Thoracic aorta (tissue), 2 donors: ENCODE measurements around the gene CACNG3. TPM values are rescaled to one million over a fixed set of nuclear protein-coding genes. Genes with fewer than 3 reads are reported as not detected.

Experiments
- ATAC-seq: fragments of 150-250 bp; one replicate; pipeline ENCODE4 v1.8.0; 2017; ENCODE audit warnings: low read depth; ENCODE audit not compliant: insufficient number of reproducible peaks, low FRiP score
- DNase-seq: peaks from one replicate; pipeline ENCODE4 v3.0.0-alpha.2; 2020; ENCODE audit warnings: low spot score
- H3K27ac ChIP-seq, 2 donors: fragments of 200-600 bp; sonication (generic); 1 replicate in 1 of 2; 2 replicates in 1 of 2; pipeline ENCODE4 v1.5.1; 2016; ENCODE audit warnings: mild to moderate bottlenecking in 2 of 2, moderate library complexity in 2 of 2
- H3K27me3 ChIP-seq: fragments of 200-600 bp; sonication (generic); replicated peaks from 2 replicates; pipeline ENCODE4 v1.6.0; 2016; ENCODE audit warnings: mild to moderate bottlenecking; ENCODE audit not compliant: insufficient read depth
- H3K36me3 ChIP-seq: fragments of 200-600 bp; sonication (generic); one replicate; pipeline ENCODE4 v1.5.1; 2016
- H3K4me1 ChIP-seq, 2 donors: fragments of 200-600 bp; sonication (generic); 1 replicate in 1 of 2; 2 replicates in 1 of 2; pipeline versions ENCODE4 v1.5.1 to v1.6.0; 2016; ENCODE audit warnings: low read depth in 2 of 2, mild to moderate bottlenecking in 1 of 2; ENCODE audit not compliant: control insufficient read depth in 1 of 2
- H3K4me3 ChIP-seq: fragments of 200-600 bp; sonication (generic); 2 replicates; pipeline ENCODE4 v1.5.1; 2016; ENCODE audit warnings: mild to moderate bottlenecking
- H3K9me3 ChIP-seq: fragments of 200-600 bp; sonication (generic); 2 replicates; pipeline ENCODE4 v1.5.1; 2016
- total RNA-seq, 2 donors: library from RNA; depleted of rRNA; stranded (reverse); fragments of >200 nt; gene quantifications; one replicate each; pipeline versions ENCODE4 v1.1.0 to v1.2.3, GENCODE V29; 2016
- TF ChIP-seq, protein P1 (sequence below): fragments of 200-600 bp; sonication (generic); IDR thresholded peaks from one replicate; pipeline ENCODE4 v1.5.1; 2019; ENCODE audit warnings: antibody characterized with exemption

CACNG3 gene
- total RNA-seq, 2 donors from 2014 or later: not detected

DNA sequence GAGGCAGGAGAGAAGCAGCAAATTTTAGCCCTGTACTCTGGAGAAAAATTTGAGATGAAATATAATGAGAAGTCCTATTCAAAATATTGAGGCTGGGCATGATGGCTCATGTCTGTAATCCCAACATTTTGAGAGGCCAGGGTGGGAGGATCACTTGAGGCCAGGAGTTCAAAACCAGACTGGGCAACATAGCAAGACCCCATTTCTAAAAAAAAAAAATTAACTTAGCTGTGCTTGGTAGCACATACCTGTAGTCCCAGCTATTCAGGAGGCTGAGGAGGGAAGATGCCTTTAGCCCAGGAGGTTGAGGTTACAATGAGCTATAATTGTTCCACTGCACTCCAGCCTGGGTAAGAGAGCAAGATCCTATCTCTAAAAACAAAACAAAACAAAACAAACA lies 103.4 kb downstream of the CACNG3 start:
- no peak for DNase-seq
- Histone ChIP-seq H3K9me3 (no peaks in the 10 kb centered on the region), H3K27me3 (no peaks in the 10 kb centered on the region), H3K4me1 (no peaks in the 10 kb centered on the region), H3K36me3 (no peaks in the 10 kb centered on the region), H3K27ac (no peak overlapping the region), H3K4me3 (no peak overlapping the region)
- ATAC-seq: no peak
- TF ChIP-seq, protein P1, sequence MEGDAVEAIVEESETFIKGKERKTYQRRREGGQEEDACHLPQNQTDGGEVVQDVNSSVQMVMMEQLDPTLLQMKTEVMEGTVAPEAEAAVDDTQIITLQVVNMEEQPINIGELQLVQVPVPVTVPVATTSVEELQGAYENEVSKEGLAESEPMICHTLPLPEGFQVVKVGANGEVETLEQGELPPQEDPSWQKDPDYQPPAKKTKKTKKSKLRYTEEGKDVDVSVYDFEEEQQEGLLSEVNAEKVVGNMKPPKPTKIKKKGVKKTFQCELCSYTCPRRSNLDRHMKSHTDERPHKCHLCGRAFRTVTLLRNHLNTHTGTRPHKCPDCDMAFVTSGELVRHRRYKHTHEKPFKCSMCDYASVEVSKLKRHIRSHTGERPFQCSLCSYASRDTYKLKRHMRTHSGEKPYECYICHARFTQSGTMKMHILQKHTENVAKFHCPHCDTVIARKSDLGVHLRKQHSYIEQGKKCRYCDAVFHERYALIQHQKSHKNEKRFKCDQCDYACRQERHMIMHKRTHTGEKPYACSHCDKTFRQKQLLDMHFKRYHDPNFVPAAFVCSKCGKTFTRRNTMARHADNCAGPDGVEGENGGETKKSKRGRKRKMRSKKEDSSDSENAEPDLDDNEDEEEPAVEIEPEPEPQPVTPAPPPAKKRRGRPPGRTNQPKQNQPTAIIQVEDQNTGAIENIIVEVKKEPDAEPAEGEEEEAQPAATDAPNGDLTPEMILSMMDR: no peak

DNA sequence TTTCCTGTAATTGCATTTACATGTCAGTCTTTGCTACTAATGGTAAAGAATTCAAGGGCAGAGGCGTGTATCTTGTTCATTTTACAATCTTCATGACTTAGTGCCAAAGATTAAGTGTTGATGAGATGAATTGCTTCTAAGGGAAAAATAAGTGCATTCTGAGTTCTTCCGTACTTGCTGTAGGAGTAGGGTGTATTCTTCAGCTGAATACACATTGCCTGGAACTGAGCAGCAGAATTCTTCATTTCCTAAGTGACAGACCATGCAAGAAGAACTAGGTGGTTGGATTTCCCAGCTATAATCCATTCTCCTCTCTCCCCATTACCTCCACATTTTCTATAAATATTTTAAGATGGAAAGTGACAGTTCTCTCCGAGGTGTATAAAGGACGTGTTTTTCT lies 104.8 kb downstream of the CACNG3 start:
- Histone ChIP-seq H3K9me3 (no peaks in the 10 kb centered on the region), H3K4me3 (no peak overlapping the region), H3K4me1 (no peaks in the 10 kb centered on the region), H3K27ac (no peak overlapping the region), H3K27me3 (no peaks in the 10 kb centered on the region), H3K36me3 (no peaks in the 10 kb centered on the region)
- DNase-seq: no peak
- TF ChIP-seq, protein P1: no peak
- no peak for ATAC-seq

DNA sequence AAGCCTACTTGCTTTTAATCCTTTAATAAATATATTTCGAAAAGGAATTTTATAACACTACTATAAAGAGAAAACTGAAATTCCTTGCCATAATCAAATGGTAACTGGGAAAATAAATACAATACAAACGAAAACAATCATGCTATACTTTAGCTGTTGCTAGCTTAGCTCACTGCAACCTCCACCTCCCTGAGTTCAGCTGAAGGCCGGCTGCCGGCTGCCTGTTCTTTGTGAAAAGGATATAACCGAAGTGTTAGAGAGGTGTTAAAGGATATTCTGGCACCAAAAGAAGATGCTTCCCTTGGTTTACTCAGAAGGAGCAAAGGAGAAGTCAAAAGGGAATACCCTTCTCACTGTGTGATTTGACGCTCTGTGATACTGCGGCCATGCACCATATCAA lies 108.5 kb downstream of the CACNG3 start:
- H3K27me3 ChIP-seq: no peaks in the 10 kb centered on the region
- DNase-seq (no peak), ATAC-seq (no peak)
- H3K27ac ChIP-seq: no peak overlapping the region
- TF ChIP-seq, protein P1: no peak
- H3K36me3 ChIP-seq: no peaks in the 10 kb centered on the region
- no peaks in the 10 kb centered on the region for H3K4me1 ChIP-seq
- H3K4me3 ChIP-seq: no peak overlapping the region
- H3K9me3 ChIP-seq: no peaks in the 10 kb centered on the region

DNA sequence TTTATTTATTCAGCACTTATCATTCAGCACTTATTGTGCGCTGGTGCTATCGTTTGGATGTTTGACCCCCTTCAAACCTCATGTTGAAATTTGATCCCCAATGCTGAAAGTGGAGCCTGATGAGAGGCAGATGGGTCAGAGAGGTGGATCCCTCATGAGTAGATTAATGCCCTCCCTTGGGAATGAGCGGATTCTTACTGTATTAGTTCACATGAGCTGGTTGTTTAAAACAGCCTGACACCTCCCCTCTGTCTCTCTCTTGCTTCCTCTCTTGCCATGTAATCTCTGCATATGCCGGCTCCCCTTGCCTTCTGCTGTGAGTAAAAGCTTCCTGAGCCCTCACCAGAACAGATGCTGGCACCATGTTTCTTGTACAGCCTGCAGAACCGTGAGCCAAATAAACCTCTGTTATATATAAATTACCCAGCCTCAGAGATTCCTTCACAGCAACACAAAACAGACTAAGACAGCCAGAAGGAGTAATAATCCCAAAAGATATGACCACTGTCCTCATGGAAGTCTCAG lies 111.1 kb downstream of the CACNG3 start:
- no peak overlapping the region for H3K27ac ChIP-seq
- H3K4me3 ChIP-seq: no peak overlapping the region
- TF ChIP-seq, protein P1: no peak
- ATAC-seq: no peak
- peaks cover 4% of the 10 kb centered on the region for H3K9me3 ChIP-seq
- H3K4me1 ChIP-seq: no peaks in the 10 kb centered on the region
- H3K27me3 ChIP-seq: no peaks in the 10 kb centered on the region
- no peak for DNase-seq
- no peaks in the 10 kb centered on the region for H3K36me3 ChIP-seq

DNA sequence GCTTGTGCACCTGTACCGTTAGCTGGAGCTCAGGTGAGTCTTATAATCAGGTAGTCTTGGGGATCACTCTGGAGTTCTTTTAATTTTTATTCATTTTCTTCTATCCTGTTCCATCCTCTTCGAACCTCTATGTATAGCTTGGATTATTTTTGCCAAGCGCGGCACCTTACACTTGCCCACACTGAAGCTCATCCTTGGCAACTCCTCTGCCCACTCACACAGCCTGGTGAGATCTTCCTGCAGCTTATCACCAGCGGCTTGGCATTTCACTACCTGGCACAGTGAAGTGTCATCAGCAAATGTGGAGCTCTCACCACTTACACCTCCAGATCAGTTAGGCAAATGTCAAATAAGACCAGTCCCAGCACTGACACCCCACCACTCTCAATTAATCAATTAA lies 116.7 kb downstream of the CACNG3 start:
- Histone ChIP-seq H3K36me3 (no peaks in the 10 kb centered on the region), H3K27ac (no peak overlapping the region), H3K27me3 (no peaks in the 10 kb centered on the region), H3K4me1 (no peaks in the 10 kb centered on the region), H3K4me3 (no peak overlapping the region), H3K9me3 (peaks cover 4% of the 10 kb centered on the region)
- TF ChIP-seq, protein P1: no peak
- DNase-seq: no peak
- ATAC-seq: no peak
